BLaER1 treated with 17β-estradiol and CSF1 and Interleukin-3, amounts not matched to agents 10 nM and 100 nM (cell line): ENCODE results near the gene PFDN1.

Experiments used
- H3K27ac ChIP-seq, 11 experiments: shearing (Covaris generic); formaldehyde crosslinking; 2 replicates each; pipeline ENCODE4 v1.8.1; 2022
- H3K27me3 ChIP-seq, 11 experiments: shearing (Covaris generic); formaldehyde crosslinking; 2 replicates each; pipeline ENCODE4 v1.8.1; 2022
- H3K36me3 ChIP-seq, 11 experiments: shearing (Covaris generic); formaldehyde crosslinking; 2 replicates each; pipeline ENCODE4 v1.8.1; 2022
- H3K4me1 ChIP-seq, 10 experiments: shearing (Covaris generic); formaldehyde crosslinking; 2 replicates each; pipeline ENCODE4 v1.8.1; 2022
- H3K4me2 ChIP-seq, 11 experiments: shearing (Covaris generic); formaldehyde crosslinking; 2 replicates each; pipeline ENCODE4 v1.8.1; 2022
- H3K4me3 ChIP-seq, 10 experiments: shearing (Covaris generic); formaldehyde crosslinking; 2 replicates each; pipeline ENCODE4 v1.8.1; 2022
- H3K9ac ChIP-seq, 11 experiments: shearing (Covaris generic); formaldehyde crosslinking; 2 replicates each; pipeline ENCODE4 v1.8.1; 2022
- H3K9me3 ChIP-seq, 11 experiments: shearing (Covaris generic); formaldehyde crosslinking; replicated peaks in 1 of 11; 2 replicates each; pipeline ENCODE4 v1.8.1; 2022
- H4K20me1 ChIP-seq, 11 experiments: shearing (Covaris generic); formaldehyde crosslinking; 2 replicates each; pipeline ENCODE4 v1.8.1; 2022
- Cebpa-rat ChIP-seq, 11 experiments: shearing (Covaris generic); IDR thresholded peaks; 2 replicates each; pipeline ENCODE4 v1.8.1; 2022

Gene PFDN1

GRCh38 chr5:140235791-140236551, 66.9 kb downstream of the PFDN1 start:
- Histone ChIP-seq H3K27me3 (no peaks in the 10 kb centered on the region), H3K4me1 (peaks cover 16 to 43% (median 28%) of the 10 kb centered on the region in 10 experiments), H3K36me3 (0 out of 22 replicates have a peak, but pooled peaks cover 0 to 4% (median 0%) of the 10 kb centered on the region in 11 experiments), H4K20me1 (peaks cover 0 to 68% (median 0%) of the 10 kb centered on the region in 11 experiments; a peak in 6 of 22 replicates), H3K9me3 (no peaks in the 10 kb centered on the region), H3K9ac (peak overlapping the region in 4 of 11 experiments; percentile 6 to 49 (median 38); a peak in 5 of 22 replicates), H3K27ac (peak overlapping the region in 7 of 11 experiments; percentile 11 to 68 (median 44); a peak in 11 of 22 replicates), H3K4me2 (peak overlapping the region in 10 of 11 experiments; percentile 26 to 67 (median 57); a peak in 19 of 22 replicates), H3K4me3 (no peak overlapping the region)
- TF ChIP-seq Cebpa-rat (IDR thresholded peaks at IDR 0.05): no peak

- no peak overlapping the region for H3K9ac ChIP-seq
- no peaks in the 10 kb centered on the region for H3K27me3 ChIP-seq
- TF ChIP-seq Cebpa-rat (IDR thresholded peaks at IDR 0.05): no peak
- peaks cover 9 to 32% (median 20%) of the 10 kb centered on the region in 10 experiments for H3K4me1 ChIP-seq
- no peaks in the 10 kb centered on the region for H3K9me3 ChIP-seq
- H3K4me2 ChIP-seq: peak overlapping the region in 2 of 11 experiments; percentile 58 to 65; a peak in 2 of 22 replicates
- 0 out of 22 replicates have a peak, but pooled peaks cover 0 to 4% (median 0%) of the 10 kb centered on the region in 11 experiments for H3K36me3 ChIP-seq
- H4K20me1 ChIP-seq: peaks cover 0 to 56% (median 0%) of the 10 kb centered on the region in 11 experiments; a peak in 6 of 22 replicates
- H3K27ac ChIP-seq: no peak overlapping the region
- no peak overlapping the region for H3K4me3 ChIP-seq
Measured at GRCh38 chr5:140234377-140234989, 68.4 kb downstream of the PFDN1 start.

GRCh38 chr5:140232731-140233130, 70.2 kb downstream of the PFDN1 start:
- no peaks in the 10 kb centered on the region for H3K9me3 ChIP-seq
- H3K4me2 ChIP-seq: no peak overlapping the region
- no peak overlapping the region for H3K4me3 ChIP-seq
- 0 out of 22 replicates have a peak, but pooled peaks cover 0 to 4% (median 0%) of the 10 kb centered on the region in 11 experiments for H3K36me3 ChIP-seq
- H3K4me1 ChIP-seq: peaks cover 9 to 32% (median 20%) of the 10 kb centered on the region in 10 experiments
- peaks cover 0 to 55% (median 0%) of the 10 kb centered on the region in 11 experiments; a peak in 4 of 22 replicates for H4K20me1 ChIP-seq
- H3K9ac ChIP-seq: no peak overlapping the region
- TF ChIP-seq Cebpa-rat (IDR thresholded peaks at IDR 0.05): no peak
- H3K27me3 ChIP-seq: no peaks in the 10 kb centered on the region
- H3K27ac ChIP-seq: no peak overlapping the region

- Histone ChIP-seq H3K27me3 (no peaks in the 10 kb centered on the region), H3K9me3 (no peaks in the 10 kb centered on the region), H3K27ac (no peak overlapping the region), H3K4me2 (no peak overlapping the region), H3K4me1 (peaks cover under 1 to 8% (median 4%) of the 10 kb centered on the region in 10 experiments; a peak in 15 of 20 replicates), H3K9ac (no peak overlapping the region), H3K4me3 (no peak overlapping the region), H3K36me3 (0 out of 22 replicates have a peak, but pooled peaks cover 0 to 4% (median 0%) of the 10 kb centered on the region in 11 experiments), H4K20me1 (peaks cover 0 to 50% (median 0%) of the 10 kb centered on the region in 11 experiments; a peak in 4 of 22 replicates)
- no peak for TF ChIP-seq Cebpa-rat (IDR thresholded peaks at IDR 0.05)
Measured at GRCh38 chr5:140230373-140230772, 72.5 kb downstream of the PFDN1 start.

GRCh38 chr5:140228364-140228837, 74.5 kb downstream of the PFDN1 start:
- peaks cover 0 to 6% (median 2%) of the 10 kb centered on the region in 10 experiments; a peak in 7 of 20 replicates for H3K4me1 ChIP-seq
- H4K20me1 ChIP-seq: peaks cover 0 to 56% (median 0%) of the 10 kb centered on the region in 11 experiments; a peak in 4 of 22 replicates
- no peaks in the 10 kb centered on the region for H3K9me3 ChIP-seq
- no peak overlapping the region for H3K4me2 ChIP-seq
- no peak for TF ChIP-seq Cebpa-rat (IDR thresholded peaks at IDR 0.05)
- 0 out of 22 replicates have a peak overlapping the region, but pooled peaks of 1 of the 11 experiments have one; percentile 15 for H3K9ac ChIP-seq
- no peak overlapping the region for H3K27ac ChIP-seq
- no peaks in the 10 kb centered on the region for H3K27me3 ChIP-seq
- H3K36me3 ChIP-seq: 0 out of 22 replicates have a peak, but pooled peaks cover 0 to 4% (median 0%) of the 10 kb centered on the region in 11 experiments
- no peak overlapping the region for H3K4me3 ChIP-seq

- no peak overlapping the region for H3K4me3 ChIP-seq
- TF ChIP-seq Cebpa-rat (IDR thresholded peaks at IDR 0.05): no peak
- no peaks in the 10 kb centered on the region for H3K9me3 ChIP-seq
- 0 out of 22 replicates have a peak, but pooled peaks cover 0 to 4% (median 0%) of the 10 kb centered on the region in 11 experiments for H3K36me3 ChIP-seq
- H3K4me1 ChIP-seq: peaks cover 0 to 19% (median 5%) of the 10 kb centered on the region in 10 experiments; a peak in 15 of 20 replicates
- no peaks in the 10 kb centered on the region for H3K27me3 ChIP-seq
- H4K20me1 ChIP-seq: peaks cover 0 to 64% (median 0%) of the 10 kb centered on the region in 11 experiments; a peak in 4 of 22 replicates
- H3K9ac ChIP-seq: no peak overlapping the region
- H3K27ac ChIP-seq: no peak overlapping the region
- no peak overlapping the region for H3K4me2 ChIP-seq
Measured at GRCh38 chr5:140227046-140227445, 75.9 kb downstream of the PFDN1 start.

GRCh38 chr5:140225396-140225795, 77.5 kb downstream of the PFDN1 start:
- TF ChIP-seq Cebpa-rat (IDR thresholded peaks at IDR 0.05): no peak
- Histone ChIP-seq H3K9ac (no peak overlapping the region), H3K27ac (no peak overlapping the region)

GRCh38 chr5:140224658-140225057, 78.2 kb downstream of the PFDN1 start:
- no peak for TF ChIP-seq Cebpa-rat (IDR thresholded peaks at IDR 0.05)

More at GRCh38 chr5:140225396-140225795, 77.5 kb downstream of the PFDN1 start:
- no peaks in the 10 kb centered on the region for H3K36me3 ChIP-seq
- H3K9me3 ChIP-seq: 0 out of 22 replicates have a peak, but pooled peaks cover 0 to 5% (median 0%) of the 10 kb centered on the region in 11 experiments
- no peaks in the 10 kb centered on the region for H3K27me3 ChIP-seq
- H3K4me3 ChIP-seq: no peak overlapping the region
- H3K4me2 ChIP-seq: no peak overlapping the region
- H3K4me1 ChIP-seq: peaks cover 6 to 36% (median 21%) of the 10 kb centered on the region in 10 experiments
- H4K20me1 ChIP-seq: peaks cover 0 to 77% (median 0%) of the 10 kb centered on the region in 11 experiments; a peak in 5 of 22 replicates

More at GRCh38 chr5:140224658-140225057, 78.2 kb downstream of the PFDN1 start:
- no peak overlapping the region for H3K9ac ChIP-seq
- peaks cover 14 to 43% (median 29%) of the 10 kb centered on the region in 10 experiments for H3K4me1 ChIP-seq
- no peak overlapping the region for H3K27ac ChIP-seq
- no peak overlapping the region for H3K4me3 ChIP-seq
- no peaks in the 10 kb centered on the region for H3K36me3 ChIP-seq
- no peak overlapping the region for H3K4me2 ChIP-seq
- H4K20me1 ChIP-seq: peaks cover 0 to 83% (median 0%) of the 10 kb centered on the region in 11 experiments; a peak in 6 of 22 replicates
- 0 out of 22 replicates have a peak, but pooled peaks cover 0 to 5% (median 0%) of the 10 kb centered on the region in 11 experiments for H3K9me3 ChIP-seq
- no peaks in the 10 kb centered on the region for H3K27me3 ChIP-seq
